ENCODE results near the gene PTPRG. TPM values are rescaled to one million over a fixed set of nuclear protein-coding genes. Genes with fewer than 3 reads are reported as not detected.

Gene PTPRG
- total RNA-seq, 1 experiment from 2014 or later, result 0.74 TPM

DNA sequence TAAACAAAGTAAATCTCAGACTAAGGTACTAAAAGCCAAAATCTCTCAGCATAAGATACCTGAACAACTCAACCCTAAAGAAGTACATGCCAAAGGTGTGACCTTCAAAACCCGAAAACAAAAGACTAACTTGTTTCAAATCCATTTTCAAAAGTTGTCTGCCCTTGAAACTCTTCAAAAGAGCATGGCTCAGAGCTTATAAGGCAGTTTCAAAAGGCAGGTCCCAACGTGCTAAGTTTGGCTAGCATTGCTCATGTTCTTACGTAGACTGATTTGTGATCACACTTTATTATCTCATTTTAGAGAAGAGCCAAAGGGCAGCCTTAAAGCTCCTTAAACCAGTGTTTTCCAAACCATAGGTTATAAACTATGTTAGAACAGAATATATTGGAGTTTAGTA lies 699.8 kb downstream of the PTPRG start:
- Histone ChIP-seq H3K27ac (ENCODE audit: low read length) (no peak overlapping the region), H3K4me3 (ENCODE audit: low read depth in 2 of 2, low read length in 2 of 2) (no peak overlapping the region), H3K4me1 (ENCODE audit: control insufficient read depth, insufficient read depth, low read length) (no peaks in the 10 kb centered on the region), H3K27me3 (ENCODE audit: control insufficient read depth, insufficient read depth, low read length) (no peaks in the 10 kb centered on the region), H3K36me3 (ENCODE audit: control insufficient read depth, insufficient read depth, low read length) (no peaks in the 10 kb centered on the region), H3K9me3 (ENCODE audit: control insufficient read depth, insufficient read depth, low read depth, low read length) (no peaks in the 10 kb centered on the region)
- BruUV-seq (replicated peaks), result no TSS peak
- TF ChIP-seq SIN3A (IDR thresholded peaks at IDR 0.05; ENCODE audit: borderline replicate concordance, insufficient read depth, low read depth, low read length) (no peak), POLR2AphosphoS5 (IDR thresholded peaks at IDR 0.05; ENCODE audit: low read depth, low read length) (no peak), TCF7L2 (IDR thresholded peaks at IDR 0.05; ENCODE audit: low read depth, low read length) (no peak)
- TF ChIP-seq, protein P1, sequence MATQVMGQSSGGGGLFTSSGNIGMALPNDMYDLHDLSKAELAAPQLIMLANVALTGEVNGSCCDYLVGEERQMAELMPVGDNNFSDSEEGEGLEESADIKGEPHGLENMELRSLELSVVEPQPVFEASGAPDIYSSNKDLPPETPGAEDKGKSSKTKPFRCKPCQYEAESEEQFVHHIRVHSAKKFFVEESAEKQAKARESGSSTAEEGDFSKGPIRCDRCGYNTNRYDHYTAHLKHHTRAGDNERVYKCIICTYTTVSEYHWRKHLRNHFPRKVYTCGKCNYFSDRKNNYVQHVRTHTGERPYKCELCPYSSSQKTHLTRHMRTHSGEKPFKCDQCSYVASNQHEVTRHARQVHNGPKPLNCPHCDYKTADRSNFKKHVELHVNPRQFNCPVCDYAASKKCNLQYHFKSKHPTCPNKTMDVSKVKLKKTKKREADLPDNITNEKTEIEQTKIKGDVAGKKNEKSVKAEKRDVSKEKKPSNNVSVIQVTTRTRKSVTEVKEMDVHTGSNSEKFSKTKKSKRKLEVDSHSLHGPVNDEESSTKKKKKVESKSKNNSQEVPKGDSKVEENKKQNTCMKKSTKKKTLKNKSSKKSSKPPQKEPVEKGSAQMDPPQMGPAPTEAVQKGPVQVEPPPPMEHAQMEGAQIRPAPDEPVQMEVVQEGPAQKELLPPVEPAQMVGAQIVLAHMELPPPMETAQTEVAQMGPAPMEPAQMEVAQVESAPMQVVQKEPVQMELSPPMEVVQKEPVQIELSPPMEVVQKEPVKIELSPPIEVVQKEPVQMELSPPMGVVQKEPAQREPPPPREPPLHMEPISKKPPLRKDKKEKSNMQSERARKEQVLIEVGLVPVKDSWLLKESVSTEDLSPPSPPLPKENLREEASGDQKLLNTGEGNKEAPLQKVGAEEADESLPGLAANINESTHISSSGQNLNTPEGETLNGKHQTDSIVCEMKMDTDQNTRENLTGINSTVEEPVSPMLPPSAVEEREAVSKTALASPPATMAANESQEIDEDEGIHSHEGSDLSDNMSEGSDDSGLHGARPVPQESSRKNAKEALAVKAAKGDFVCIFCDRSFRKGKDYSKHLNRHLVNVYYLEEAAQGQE (IDR thresholded peaks at IDR 0.05; ENCODE audit: insufficient read depth in 1 of 2, low read depth in 2 of 2, low read length in 1 of 2), result no peak
- TF ChIP-seq, protein P2, sequence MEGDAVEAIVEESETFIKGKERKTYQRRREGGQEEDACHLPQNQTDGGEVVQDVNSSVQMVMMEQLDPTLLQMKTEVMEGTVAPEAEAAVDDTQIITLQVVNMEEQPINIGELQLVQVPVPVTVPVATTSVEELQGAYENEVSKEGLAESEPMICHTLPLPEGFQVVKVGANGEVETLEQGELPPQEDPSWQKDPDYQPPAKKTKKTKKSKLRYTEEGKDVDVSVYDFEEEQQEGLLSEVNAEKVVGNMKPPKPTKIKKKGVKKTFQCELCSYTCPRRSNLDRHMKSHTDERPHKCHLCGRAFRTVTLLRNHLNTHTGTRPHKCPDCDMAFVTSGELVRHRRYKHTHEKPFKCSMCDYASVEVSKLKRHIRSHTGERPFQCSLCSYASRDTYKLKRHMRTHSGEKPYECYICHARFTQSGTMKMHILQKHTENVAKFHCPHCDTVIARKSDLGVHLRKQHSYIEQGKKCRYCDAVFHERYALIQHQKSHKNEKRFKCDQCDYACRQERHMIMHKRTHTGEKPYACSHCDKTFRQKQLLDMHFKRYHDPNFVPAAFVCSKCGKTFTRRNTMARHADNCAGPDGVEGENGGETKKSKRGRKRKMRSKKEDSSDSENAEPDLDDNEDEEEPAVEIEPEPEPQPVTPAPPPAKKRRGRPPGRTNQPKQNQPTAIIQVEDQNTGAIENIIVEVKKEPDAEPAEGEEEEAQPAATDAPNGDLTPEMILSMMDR (IDR thresholded peaks at IDR 0.05), result no peak
- intact Hi-C loops (cut with micrococcal nuclease; ENCODE audit: unreplicated experiment) (no loop called here), in situ Hi-C loops (cut with HindIII; ENCODE audit: low pct_unique_long_range_greater_than_20kb, low sequenced_read_pairs) (no loop called here)
- no peak for DNase-seq (ENCODE audit: low read depth, low spot score)
- CTCF ChIA-PET, result interaction anchor here (0.5 kb wide), 1 partner anchor 54 kb away, joined by 9 read pairs; no protein-coding TSS in a partner anchor
- POLR2A ChIA-PET, result interaction anchor here (0.6 kb wide), 1 partner anchor 62 kb away, joined by 4 read pairs; no protein-coding TSS in a partner anchor
- no peak for ATAC-seq

DNA sequence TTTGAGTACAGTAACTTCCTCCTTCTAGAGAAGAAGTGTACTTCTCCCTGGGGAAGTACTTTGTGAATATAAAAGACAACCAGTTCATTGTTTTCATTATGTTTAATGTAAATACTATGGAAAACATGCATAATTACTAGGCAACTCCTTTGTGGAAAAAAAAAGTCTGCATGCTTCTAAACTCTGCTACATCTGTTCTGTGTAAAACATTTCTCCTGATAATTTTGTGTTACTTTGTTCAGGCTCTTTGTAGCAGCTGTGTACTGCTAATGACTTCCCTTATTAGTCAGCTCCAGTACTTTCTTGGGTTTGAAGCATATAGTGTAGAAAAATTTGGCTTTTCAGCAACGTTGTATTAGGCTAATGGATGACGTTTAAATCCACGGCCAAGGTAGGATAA lies 700.4 kb downstream of the PTPRG start:
- ChIA-PET CTCF (no interaction called here), POLR2A (no interaction called here)
- ATAC-seq (no peak), DNase-seq (ENCODE audit: low read depth, low spot score) (no peak)
- Histone ChIP-seq H3K4me3 (ENCODE audit: low read depth in 2 of 2, low read length in 2 of 2) (no peak overlapping the region), H3K27ac (ENCODE audit: low read length) (no peak overlapping the region), H3K27me3 (ENCODE audit: control insufficient read depth, insufficient read depth, low read length) (no peaks in the 10 kb centered on the region), H3K36me3 (ENCODE audit: control insufficient read depth, insufficient read depth, low read length) (no peaks in the 10 kb centered on the region), H3K9me3 (ENCODE audit: control insufficient read depth, insufficient read depth, low read depth, low read length) (no peaks in the 10 kb centered on the region), H3K4me1 (ENCODE audit: control insufficient read depth, insufficient read depth, low read length) (no peaks in the 10 kb centered on the region)
- TF ChIP-seq SIN3A (IDR thresholded peaks at IDR 0.05; ENCODE audit: borderline replicate concordance, insufficient read depth, low read depth, low read length) (no peak), POLR2AphosphoS5 (IDR thresholded peaks at IDR 0.05; ENCODE audit: low read depth, low read length) (no peak), TCF7L2 (IDR thresholded peaks at IDR 0.05; ENCODE audit: low read depth, low read length) (no peak)
- TF ChIP-seq, protein P1 (IDR thresholded peaks at IDR 0.05; ENCODE audit: insufficient read depth in 1 of 2, low read depth in 2 of 2, low read length in 1 of 2), result no peak
- TF ChIP-seq, protein P2 (IDR thresholded peaks at IDR 0.05), result no peak
- in situ Hi-C loops (cut with HindIII; ENCODE audit: low pct_unique_long_range_greater_than_20kb, low sequenced_read_pairs) (no loop called here), intact Hi-C loops (cut with micrococcal nuclease; ENCODE audit: unreplicated experiment) (no loop called here)
- no TSS peak for BruUV-seq (replicated peaks)

Measured in Panc1 (cell line).